ENCODE measurements around the gene RGS19.

RGS19 gene

GRCh38 chr20:64107736-64108457 is 28.6 kb upstream of the RGS19 start:
- no peak for DNase-seq

- no peak for DNase-seq
Measured at GRCh38 chr20:64106981-64107735, 27.8 kb upstream of the RGS19 start, which contains the start of gene NPBWR2. Gene NPBWR2, minus strand, starts transcription at chr20:64107565. Its CDS starts 734 bp downstream, at chr20:64106831.

- DNase-seq = no peak
Measured at GRCh38 chr20:64106435-64106961, 27.2 kb upstream of the RGS19 start.

GRCh38 chr20:64105846-64106434 is 26.6 kb upstream of the RGS19 start:
- DNase-seq = no peak

DNA sequence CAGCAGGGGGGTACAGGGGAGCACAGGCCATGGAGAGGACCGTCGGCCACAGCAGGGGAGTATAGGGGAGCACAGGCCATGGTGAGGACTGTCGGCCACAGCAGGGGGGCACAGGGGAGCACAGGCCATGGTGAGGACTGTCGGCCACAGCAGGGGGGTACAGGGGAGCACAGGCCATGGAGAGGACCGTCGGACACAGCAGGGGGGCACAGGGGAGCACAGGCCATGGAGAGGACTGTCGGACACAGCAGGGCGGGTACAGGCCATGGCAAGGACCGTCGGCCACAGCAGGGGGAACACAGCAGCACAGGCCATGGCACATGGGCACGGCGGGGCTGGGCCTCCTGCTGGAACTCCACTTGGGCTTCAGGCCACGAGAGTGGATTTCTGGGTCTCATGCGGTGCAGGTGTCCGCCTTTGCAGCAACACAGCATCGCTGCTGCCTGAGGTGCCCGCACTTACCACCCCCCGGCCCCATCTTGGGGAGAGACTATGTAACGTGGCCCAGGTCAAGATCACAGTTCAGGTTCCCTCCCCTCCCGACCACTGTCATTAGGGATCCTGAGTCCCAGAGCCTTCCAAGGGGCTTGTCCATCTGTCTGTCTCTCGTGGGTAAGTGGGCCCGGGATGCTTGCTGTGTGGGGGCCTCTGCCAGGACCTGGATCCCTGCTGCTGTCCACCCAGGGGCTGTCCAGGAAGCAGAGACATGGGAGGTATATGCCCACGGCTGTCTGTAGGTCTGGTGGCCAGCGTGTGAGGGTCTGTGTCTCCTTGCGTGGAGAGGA is 25.5 kb upstream of the RGS19 start:
- no peak for DNase-seq

DNA sequence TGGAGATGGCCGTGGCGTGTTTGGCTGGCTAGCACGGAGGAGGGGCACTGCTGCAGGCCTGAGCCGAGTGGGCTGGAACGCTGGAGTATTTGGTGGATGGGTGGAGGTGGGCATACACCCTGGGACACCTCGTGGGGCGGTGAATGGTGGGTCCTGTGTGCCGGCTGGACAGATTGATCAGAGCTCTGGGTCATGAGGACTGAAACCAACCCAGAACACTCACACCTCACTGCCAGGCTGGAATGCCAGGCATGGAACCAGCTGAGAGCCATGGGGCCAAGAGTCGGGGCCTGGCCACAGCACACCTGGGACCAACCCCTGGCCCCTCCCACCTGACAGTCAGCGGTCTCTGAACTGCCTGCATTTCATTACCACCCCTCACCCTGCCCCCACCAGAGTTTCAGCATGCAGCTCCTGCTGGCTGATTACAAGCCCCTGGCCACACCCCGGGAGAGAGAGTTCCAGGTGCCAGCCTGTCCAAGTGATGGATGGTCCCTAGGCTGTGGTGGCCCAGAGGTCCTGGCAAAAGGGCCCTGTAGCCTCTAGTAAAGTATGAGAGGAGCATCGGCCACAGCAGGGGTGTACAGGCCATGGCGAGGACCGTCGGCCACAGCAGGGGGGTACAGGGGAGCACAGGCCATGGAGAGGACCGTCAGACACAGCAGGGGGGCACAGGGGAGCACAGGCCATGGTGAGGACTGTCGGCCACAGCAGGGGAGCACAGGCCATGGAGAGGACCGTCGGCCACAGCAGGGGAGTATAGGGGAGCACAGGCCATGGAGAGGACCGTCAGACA is 24.8 kb upstream of the RGS19 start:
- no peak for DNase-seq

GRCh38 chr20:64102647-64103354 is 23.5 kb upstream of the RGS19 start:
- DNase-seq = no peak

GRCh38 chr20:64101731-64102621 is 22.7 kb upstream of the RGS19 start:
- DNase-seq = no peak

DNA sequence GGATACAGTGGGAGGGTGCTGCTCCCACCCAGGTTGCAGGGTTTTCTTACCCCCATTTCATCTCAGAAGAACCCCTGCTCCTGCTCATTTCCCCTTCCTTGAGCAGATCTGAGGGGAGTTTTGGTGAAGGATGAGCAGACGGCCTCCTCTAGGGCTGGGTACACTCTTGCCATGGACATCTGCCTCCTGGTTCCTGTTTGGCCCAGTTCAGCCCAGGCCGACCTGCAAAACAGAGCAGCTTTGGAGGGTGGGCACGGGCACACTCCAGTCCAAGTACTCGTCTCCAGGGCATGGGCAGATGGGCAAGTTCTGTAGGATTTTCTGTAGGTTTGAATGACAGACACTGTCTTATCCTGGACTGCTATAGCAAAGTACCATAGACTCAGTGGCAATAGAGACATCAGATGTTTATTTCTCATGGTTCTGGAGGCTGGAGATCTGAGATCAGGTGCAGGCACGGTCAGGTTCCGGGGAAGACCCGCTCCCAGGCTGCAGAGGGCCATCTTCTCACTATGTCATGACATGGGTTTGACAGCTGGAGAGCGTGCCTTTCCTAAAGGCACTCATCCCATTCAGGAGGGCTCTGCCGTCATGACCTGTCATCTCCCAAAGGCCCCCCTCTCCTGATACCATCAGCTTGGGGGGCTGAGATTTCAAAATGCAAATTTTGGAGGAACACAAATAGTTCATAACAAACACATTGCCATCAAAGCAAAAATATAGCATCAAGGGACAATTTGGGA is 21.8 kb upstream of the RGS19 start:
- no peak for DNase-seq

- DNase-seq = no peak
Measured at GRCh38 chr20:64100566-64100888, 21.2 kb upstream of the RGS19 start.

DNA sequence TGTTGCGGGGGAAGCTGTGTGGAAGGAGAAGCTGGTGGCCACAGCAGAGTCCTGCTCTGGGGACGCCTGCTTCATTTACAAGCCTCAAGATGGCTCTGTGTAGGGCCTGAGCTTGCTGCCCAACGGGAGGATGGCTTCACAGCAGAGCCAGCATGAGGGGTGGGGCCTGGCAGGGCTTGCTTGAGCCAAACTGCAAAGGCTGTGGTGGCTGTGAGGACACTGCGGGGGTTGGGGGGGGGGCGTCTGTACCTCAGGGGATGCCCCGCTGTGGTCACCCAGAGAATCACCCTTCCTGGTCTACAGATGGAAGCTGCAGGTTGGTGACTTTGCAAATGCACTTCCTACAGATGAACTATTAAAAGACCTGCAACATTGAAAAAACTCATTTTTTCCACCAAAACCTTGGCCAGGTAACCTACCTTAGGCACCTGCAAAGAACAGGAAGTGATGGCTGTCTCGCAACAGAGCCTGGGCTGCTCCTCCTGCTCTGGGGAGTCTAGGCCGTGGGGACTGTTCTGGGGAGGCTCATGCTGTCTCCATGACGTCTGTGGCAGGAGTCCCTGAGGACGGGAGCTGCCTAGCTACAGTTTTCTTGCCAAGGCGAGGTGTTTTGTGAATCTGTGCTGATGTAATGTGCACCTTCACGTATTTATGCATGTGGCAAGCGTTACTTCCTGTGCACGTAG is 20.7 kb upstream of the RGS19 start:
- DNase-seq = no peak

DNA sequence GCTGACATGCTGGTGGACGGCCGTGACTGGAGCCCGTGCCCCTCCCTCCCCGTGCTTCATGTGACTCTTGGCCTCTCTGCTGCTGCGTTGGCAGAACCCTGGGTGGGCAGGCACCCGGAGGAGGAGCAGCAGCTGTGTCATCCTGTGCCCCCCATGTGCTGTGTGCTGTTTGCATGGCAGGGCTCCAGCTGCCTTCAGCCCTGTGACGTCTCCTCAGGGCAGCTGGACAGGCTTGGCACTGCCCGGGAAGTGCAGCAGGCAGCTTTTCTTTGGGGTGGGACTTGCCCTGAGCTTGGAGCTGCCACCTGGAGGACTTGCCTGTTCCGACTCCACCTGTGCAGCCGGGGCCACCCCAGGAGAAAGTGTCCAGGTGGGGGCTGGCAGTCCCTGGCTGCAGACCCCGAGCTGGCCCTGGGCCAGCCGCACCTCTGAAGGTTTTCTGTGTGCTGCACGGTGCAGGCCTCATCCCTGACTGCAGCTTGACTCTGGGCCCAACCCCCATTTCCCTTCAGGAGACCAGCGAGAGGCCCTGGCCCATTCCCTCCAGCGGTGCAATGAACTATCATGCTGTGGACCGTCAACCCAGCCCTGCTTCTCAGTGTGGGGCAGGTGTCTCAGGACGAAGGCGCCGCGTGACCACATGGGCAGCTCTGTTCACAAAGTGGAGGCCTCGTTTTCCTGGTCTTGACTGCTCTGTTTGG is 19.9 kb upstream of the RGS19 start:
- DNase-seq = no peak

DNA sequence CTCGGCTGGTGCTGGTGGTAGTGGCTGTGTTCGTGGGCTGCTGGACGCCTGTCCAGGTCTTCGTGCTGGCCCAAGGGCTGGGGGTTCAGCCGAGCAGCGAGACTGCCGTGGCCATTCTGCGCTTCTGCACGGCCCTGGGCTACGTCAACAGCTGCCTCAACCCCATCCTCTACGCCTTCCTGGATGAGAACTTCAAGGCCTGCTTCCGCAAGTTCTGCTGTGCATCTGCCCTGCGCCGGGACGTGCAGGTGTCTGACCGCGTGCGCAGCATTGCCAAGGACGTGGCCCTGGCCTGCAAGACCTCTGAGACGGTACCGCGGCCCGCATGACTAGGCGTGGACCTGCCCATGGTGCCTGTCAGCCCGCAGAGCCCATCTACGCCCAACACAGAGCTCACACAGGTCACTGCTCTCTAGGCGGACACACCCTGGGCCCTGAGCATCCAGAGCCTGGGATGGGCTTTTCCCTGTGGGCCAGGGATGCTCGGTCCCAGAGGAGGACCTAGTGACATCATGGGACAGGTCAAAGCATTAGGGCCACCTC is 19.2 kb upstream of the RGS19 start:
- DNase-seq = no peak

DNA sequence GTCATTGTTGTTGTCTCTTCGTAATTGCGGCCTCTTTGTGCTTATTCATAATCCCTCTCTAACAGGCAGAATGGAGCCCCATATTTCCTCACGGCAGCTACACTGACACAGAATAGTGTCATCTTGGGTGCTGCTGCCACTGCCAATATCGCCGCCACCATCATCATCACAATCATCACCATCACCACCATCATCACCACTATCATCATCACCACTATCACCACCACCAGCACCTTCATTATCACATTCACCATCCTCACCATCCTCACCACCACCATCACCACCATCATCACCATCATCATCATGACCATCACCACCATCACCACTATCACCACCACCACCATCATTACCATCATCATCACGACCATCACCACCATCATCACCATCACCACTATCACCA is 17.2 kb upstream of the RGS19 start:
- DNase-seq = no peak

GRCh38 chr20:64095927-64096326 is 16.6 kb upstream of the RGS19 start:
- DNase-seq = no peak

DNA sequence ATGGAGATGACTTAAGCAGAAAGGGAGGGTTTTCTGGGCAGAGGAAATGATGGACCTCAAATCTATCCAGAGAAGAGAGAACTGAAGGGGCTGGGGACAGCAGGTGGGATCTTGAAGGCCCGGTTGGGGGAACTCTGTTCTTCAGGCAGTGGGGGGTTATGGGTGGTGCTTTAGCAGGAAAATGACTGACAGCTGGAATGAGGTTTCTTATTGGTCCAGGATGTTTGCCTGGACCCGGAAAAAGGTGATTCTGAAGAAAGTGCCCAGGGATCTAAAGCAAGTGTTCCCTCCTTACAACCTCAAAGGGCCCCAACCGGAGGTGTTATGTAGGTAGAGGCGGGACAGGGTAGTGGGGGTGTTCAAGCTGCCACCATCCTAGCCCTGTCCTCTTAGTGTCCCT is 16.1 kb upstream of the RGS19 start:
- DNase-seq = no peak

DNA sequence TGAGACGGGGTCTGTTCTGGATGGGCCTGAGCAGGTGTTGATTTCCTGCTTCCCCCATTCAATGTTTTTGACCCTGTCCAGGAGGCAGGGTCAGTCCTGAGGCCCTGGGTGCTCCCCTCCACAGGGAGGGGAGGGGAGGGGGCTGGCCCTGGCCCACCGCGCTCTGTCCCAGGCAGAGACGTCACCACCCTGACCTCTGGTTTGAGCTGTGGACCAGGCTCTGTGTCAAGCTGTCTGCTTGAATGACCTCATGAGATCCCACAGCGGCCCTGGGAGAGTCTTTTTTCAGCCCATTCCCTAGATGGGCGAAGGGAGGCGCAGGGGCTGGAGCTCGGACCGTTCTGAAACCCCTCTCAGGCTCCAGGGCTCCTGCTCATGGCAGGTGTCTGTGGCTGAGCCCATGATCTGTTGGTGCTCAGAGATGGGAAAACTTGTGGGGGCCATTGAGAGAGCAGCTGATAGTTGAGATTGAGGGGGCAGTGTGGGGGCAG is 13.7 kb upstream of the RGS19 start:
- DNase-seq = no peak

All from fibroblast of skin of scalp (primary cell).